ENCODE measurements around the gene SEC63.

Gene SEC63

GRCh38 chr6:107977283-107977682 is 19.3 kb upstream of the SEC63 start:
- peak; percentile 38; the same call in 1 of the 3 replicates for ATAC-seq
- no peak for TF ChIP-seq ARNTL (CRISPR knock-in tag; IDR thresholded peaks at IDR 0.05; ENCODE audit: borderline replicate concordance, low read depth)
- no peak for TF ChIP-seq ZC3H10 (CRISPR knock-in tag; IDR thresholded peaks at IDR 0.05)
- no peak for TF ChIP-seq POU6F1 (CRISPR knock-in tag; IDR thresholded peaks at IDR 0.05; ENCODE audit: borderline replicate concordance, low read depth)
- no peak for TF ChIP-seq ISL1 (CRISPR knock-in tag; IDR thresholded peaks at IDR 0.05)
- TF ChIP-seq TOX (CRISPR knock-in tag; IDR thresholded peaks at IDR 0.05; ENCODE audit: borderline replicate concordance), result no peak
- TF ChIP-seq RARB (CRISPR knock-in tag; IDR thresholded peaks at IDR 0.05), result no peak
- TF ChIP-seq ZNF565 (CRISPR knock-in tag; conservative IDR thresholded peaks at IDR 0.05; ENCODE audit: low read depth), result no peak
- TF ChIP-seq PATZ1 (CRISPR knock-in tag; IDR thresholded peaks at IDR 0.05; ENCODE audit: borderline replicate concordance), result no peak
- TF ChIP-seq ZFP30 (CRISPR knock-in tag; IDR thresholded peaks at IDR 0.05), result no peak
- TF ChIP-seq ESRRG (CRISPR knock-in tag; IDR thresholded peaks at IDR 0.05), result no peak
- TF ChIP-seq ZFP3 (CRISPR knock-in tag; IDR thresholded peaks at IDR 0.05), result no peak
- TF ChIP-seq ZNF70 (CRISPR knock-in tag; IDR thresholded peaks at IDR 0.05), result no peak
- no peak for TF ChIP-seq ZNF8 (CRISPR knock-in tag; IDR thresholded peaks at IDR 0.05)
- TF ChIP-seq SNAI2 (CRISPR knock-in tag; IDR thresholded peaks at IDR 0.05), result no peak
- no peak for TF ChIP-seq PPARA (CRISPR knock-in tag; IDR thresholded peaks at IDR 0.05; ENCODE audit: borderline replicate concordance)
- no peak for TF ChIP-seq GLIS3 (CRISPR knock-in tag; IDR thresholded peaks at IDR 0.05)
- TF ChIP-seq TCF4 (CRISPR knock-in tag; IDR thresholded peaks at IDR 0.05; ENCODE audit: borderline replicate concordance), result no peak
- TF ChIP-seq OSR1 (CRISPR knock-in tag; IDR thresholded peaks at IDR 0.05), result no peak
- no peak for TF ChIP-seq CREB5 (CRISPR knock-in tag; IDR thresholded peaks at IDR 0.05; ENCODE audit: low read depth)
- TF ChIP-seq BACH2 (CRISPR knock-in tag; IDR thresholded peaks at IDR 0.05; ENCODE audit: borderline replicate concordance), result no peak

- ATAC-seq, result no peak
- TF ChIP-seq OSR1 (CRISPR knock-in tag; IDR thresholded peaks at IDR 0.05) (no peak), SNAI2 (CRISPR knock-in tag; IDR thresholded peaks at IDR 0.05) (no peak), ZFP30 (CRISPR knock-in tag; IDR thresholded peaks at IDR 0.05) (no peak), ZC3H10 (CRISPR knock-in tag; IDR thresholded peaks at IDR 0.05) (no peak), ARNTL (CRISPR knock-in tag; IDR thresholded peaks at IDR 0.05; ENCODE audit: borderline replicate concordance, low read depth) (no peak), CREB5 (CRISPR knock-in tag; IDR thresholded peaks at IDR 0.05; ENCODE audit: low read depth) (no peak)
Measured at GRCh38 chr6:107976155-107976783, 18.3 kb upstream of the SEC63 start.

GRCh38 chr6:107973594-107973993 is 15.6 kb upstream of the SEC63 start:
- no peak for TF ChIP-seq ARNTL (CRISPR knock-in tag; IDR thresholded peaks at IDR 0.05; ENCODE audit: borderline replicate concordance, low read depth)
- TF ChIP-seq SNAI2 (CRISPR knock-in tag; IDR thresholded peaks at IDR 0.05), result no peak
- no peak for TF ChIP-seq OSR1 (CRISPR knock-in tag; IDR thresholded peaks at IDR 0.05)
- ATAC-seq, result no peak

GRCh38 chr6:107972413-107973096 is 14.5 kb upstream of the SEC63 start:
- peak; percentile 67; the same call in 2 of the 3 replicates for ATAC-seq
- TF ChIP-seq CREB5 (CRISPR knock-in tag; IDR thresholded peaks at IDR 0.05; ENCODE audit: low read depth) (peak; percentile 81; the same call in 1 of the 2 replicates), TCF4 (CRISPR knock-in tag; IDR thresholded peaks at IDR 0.05; ENCODE audit: borderline replicate concordance) (peak; percentile 91), ZNF8 (CRISPR knock-in tag; IDR thresholded peaks at IDR 0.05) (peak; percentile 12; the same call in 1 of the 2 replicates), OSR1 (CRISPR knock-in tag; IDR thresholded peaks at IDR 0.05) (no peak), SNAI2 (CRISPR knock-in tag; IDR thresholded peaks at IDR 0.05) (peak; percentile 69; the same call in 1 of the 2 replicates), ARNTL (CRISPR knock-in tag; IDR thresholded peaks at IDR 0.05; ENCODE audit: borderline replicate concordance, low read depth) (no peak), ISL1 (CRISPR knock-in tag; IDR thresholded peaks at IDR 0.05) (peak; percentile 84), TSHZ2 (CRISPR knock-in tag; IDR thresholded peaks at IDR 0.05) (peak; percentile 80), ZFP30 (CRISPR knock-in tag; IDR thresholded peaks at IDR 0.05) (no peak), ZNF565 (CRISPR knock-in tag; conservative IDR thresholded peaks at IDR 0.05; ENCODE audit: low read depth) (no peak)

Measured in SK-N-SH treated with all-trans-retinoic acid at 6 μM for 48 hours (cell line).